GM18526 (cell line): Measurements from ENCODE around the gene IMPDH1.

Experiments
- POLR2A ChIP-seq: IDR thresholded peaks from 3 replicates; pipeline ENCODE4 v1.6.1; 2011; ENCODE audit not compliant: insufficient read length; ENCODE audit errors: extremely low read depth

Gene IMPDH1

DNA sequence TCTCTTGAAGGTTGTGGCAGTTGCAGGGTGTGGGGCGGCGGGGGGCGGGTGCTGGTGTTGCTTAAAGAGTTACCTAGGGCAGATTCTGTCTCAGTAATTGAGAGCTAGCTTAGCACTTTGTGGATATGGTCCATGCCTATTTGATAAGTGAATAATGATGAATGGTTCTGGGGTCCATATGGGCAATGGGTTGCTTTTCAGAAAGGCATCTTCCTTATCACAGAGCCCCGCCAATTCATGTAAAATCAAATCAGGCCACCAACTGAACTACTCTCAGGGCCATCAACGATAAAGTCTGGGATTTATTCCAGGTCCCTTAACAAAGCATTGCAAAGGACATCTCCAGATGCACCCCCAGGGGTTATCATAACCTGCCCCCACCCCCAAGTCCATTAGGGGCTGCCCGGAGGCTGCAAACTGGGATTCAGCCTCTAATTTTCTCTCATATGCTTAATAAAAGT is 46.5 kb downstream of the IMPDH1 start:
- no peak for TF ChIP-seq POLR2A

DNA sequence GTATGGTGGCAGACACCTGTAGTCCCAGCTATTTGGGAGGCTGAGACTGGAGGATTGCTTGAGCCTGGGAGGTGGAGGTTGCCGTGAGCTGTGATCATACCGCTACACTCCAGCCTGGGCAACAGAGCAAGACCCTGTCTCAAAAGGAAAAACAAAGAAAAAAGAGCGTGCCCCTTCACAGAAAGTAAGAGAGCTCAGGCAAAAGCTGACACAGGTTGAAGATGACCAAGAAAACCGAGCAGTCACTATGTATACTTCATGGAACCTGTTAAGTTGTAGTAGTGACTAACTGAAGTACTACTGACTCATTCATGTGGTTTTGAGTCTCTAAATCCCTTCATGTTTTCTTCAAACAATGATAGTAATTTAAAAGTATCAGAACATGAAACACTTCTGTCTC is 47.1 kb downstream of the IMPDH1 start:
- no peak for TF ChIP-seq POLR2A

DNA sequence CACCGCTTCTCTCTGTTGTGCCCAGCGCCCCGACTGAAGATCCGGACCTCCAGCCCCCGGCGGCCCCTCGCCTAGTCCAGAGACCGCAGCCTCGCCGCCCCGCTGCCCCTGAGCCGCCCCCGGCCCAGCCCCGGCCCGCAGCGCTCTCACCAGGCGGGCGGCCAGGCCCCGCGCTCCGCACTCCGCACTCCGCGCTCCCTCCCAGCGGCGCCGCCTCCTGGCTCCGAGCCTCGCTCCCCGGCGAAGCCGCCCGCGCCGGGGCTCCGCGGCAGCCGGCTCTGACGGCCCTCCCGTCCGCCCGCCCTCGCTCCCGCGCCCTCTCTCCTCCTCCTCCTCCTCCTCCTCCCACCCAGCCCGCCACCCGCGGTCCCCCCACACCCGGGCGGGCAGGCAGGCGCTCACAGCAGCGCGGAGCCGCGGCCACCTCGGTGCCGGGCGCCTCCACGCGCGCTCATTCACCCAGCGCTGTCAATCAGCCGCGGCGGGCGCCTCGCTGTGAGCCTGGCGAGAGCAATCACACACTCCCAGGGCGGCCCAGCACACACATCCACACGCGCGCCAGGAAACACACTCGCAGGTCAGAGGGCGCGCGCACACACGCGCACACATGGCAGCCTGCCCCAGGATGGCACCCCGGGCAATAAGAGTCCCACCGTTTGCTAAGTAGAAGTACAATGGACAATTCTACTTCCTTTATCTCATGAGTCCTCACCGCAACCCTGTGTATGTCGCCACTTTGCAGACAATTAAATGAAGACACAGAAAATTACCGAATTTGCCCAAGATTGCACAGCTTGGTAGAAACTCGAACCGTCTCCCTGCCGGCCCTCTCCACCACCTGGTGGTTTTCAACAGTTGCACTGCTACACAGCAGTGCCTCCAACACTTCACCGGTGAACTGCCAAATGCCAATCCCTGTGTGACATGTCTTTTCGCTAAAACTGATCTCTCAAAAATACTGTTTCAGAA is 48.1 kb downstream of the IMPDH1 start, which contains the start of gene PRRT4:
Gene PRRT4 (minus strand): TSS at position 280 of the 969 bp plus-strand sequence.
- no peak for TF ChIP-seq POLR2A

DNA sequence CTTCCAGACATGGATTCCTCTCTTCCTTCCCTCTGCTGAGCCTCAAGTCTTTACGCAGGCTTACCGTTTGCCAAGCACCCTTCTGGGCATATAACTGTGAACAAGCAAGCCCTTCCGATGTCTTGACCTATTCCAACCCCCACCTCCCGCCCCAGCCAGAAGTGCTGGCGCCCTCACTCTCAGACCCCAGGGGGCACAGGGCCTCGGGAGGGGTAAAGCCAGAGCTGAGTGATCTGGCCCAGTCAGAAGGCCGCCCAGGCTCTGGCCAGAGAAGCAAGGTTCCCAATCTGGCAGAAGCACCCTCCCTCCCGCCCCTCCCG is 49.5 kb downstream of the IMPDH1 start:
- TF ChIP-seq POLR2A = no peak

DNA sequence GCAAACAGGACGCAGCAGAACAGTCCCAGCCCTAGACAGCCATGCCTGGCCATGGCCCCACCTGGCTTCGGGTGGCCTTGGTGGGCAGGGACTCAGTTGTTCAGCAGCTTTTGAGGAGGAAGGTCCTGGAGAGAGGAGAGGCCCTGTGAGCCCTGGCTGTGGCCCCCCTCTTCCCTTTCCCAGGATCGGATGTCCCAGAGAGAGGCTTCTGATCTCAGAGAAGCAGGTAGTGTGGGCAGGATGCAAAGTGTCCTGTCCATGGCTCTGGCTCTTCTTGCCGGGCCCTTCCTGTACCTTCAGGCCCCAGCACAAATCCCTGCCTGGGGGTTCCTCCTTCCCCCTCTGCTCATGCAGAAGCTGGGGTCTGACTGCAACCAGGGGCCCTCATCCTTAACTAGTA is 49.8 kb downstream of the IMPDH1 start:
- TF ChIP-seq POLR2A = no peak

DNA sequence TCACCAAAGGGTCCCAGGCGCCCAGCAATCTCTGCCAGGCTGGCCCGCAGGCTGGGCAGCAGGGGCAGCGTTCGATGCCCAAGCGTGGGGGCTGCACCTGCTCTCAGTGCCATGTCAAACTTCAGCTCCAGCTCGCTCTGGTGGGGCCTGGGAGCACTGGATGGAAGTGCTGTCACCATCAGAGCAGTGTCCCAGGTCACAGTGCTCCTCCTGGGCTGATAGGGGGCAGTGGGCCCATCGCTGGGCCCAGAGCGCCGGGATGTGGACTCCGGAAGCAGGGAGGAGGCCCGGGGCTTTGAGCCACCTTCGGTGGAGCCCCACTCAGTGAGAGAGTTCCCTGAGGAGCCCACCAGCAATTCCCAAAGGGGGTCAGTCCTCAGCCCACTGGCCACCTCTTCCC is 50.4 kb downstream of the IMPDH1 start:
- TF ChIP-seq POLR2A = no peak

DNA sequence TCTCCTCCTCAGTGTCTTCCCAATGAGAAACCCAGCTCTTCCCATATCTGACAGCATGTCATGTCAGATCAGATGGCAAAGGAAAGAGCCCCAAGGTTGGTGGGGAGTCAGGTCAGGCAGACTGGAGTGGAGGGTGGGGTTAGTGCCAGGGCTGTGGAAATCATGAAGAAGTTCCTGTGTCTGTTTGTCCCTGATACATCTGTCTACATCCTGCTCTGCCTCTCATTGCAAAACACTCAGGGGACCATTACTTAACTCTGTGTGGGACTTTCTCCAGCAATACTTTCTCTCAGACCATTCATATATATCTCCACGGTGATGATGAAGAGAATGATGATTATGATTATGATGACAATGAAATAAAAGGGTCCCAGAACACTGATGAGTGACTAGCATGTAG is 51.5 kb downstream of the IMPDH1 start:
- no peak for TF ChIP-seq POLR2A

DNA sequence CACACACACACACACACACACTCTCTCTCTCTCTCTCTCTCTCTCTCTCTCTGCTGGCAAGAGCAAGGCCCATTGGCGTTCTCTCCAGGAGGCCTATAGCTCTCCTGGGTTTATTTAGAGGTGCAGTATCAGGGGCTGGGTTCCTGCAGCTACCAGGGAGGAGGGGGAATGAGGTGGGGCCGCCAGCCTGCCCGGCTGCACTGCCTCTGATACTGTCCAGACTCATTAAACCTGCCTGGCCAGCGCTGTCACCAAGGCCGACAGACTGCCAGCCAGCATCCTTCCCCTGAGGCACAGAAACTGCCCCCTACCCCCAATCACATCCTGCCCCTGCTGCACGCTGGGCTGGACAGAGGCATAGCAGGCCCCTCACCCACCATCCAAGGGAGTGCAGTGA is 52.6 kb downstream of the IMPDH1 start:
- TF ChIP-seq POLR2A = no peak

DNA sequence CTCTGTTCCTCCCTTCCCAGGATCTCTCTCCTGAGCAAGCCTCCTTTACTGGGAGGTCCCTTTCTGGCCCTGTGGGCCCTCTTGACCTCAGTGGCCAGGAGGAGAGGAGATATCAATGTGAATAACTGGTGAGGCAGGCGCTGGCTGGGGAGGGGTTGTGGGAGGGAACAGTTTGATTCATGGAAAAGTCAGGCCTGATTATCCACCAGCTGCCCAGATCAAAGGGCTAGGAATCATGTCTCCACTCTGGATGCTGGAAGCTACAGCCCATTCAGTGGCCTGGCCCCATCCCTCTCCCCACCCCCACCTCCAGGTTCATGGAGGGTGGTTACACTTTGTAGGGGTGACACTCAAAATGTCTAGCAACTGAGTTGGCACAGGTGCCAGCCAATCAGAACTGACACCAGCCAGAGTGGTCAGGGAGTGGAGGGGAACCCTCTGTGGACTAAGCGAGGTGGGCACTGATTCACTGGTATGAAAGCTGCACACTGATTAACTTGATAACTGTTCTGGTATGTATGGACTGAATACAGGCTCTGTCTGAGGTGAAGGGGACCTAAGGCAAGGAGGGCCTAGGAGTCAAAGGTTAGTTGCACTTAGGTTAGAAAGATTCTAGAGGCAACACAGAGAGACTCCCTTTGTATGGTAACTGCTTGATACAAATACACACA is 53.1 kb downstream of the IMPDH1 start:
- TF ChIP-seq POLR2A = no peak

DNA sequence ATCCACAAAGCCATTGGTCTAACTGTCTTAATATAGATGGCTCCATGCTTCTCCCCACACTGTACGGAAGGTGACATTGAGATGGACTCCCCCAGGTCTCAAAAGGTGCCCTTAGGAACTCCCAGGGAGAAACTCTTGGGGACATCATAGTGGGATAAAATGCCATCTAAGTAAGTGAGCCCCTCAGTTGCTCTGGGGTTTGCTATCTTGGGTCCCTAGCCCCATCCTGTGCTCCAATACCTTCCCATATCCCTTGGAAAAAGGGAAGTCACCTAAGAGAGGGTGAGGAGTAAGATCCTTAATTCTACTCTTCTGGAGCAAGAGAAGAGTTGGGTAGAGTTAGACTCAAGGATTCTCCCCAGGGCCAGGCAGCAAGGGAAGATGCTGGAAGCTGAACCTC is 56.2 kb downstream of the IMPDH1 start:
- TF ChIP-seq POLR2A = no peak

DNA sequence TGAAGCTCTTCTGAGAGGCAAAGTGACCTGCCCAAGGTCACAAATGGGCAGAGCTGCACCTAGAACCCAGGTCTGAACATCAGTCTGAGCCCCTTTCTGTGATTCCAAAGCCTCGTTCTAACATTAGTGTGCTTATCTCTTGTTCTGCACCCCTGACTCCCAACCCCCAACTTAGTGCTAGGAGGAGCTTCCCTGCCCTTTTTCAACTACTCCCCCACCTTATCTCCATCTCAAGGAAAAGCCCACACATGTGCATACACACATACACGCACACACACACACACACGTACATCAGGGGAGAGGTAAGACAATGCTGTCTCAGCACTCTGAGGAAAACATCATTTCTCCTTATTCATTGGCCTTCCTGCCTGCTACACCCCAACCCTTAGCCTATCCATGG is 56.6 kb downstream of the IMPDH1 start:
- TF ChIP-seq POLR2A = no peak

DNA sequence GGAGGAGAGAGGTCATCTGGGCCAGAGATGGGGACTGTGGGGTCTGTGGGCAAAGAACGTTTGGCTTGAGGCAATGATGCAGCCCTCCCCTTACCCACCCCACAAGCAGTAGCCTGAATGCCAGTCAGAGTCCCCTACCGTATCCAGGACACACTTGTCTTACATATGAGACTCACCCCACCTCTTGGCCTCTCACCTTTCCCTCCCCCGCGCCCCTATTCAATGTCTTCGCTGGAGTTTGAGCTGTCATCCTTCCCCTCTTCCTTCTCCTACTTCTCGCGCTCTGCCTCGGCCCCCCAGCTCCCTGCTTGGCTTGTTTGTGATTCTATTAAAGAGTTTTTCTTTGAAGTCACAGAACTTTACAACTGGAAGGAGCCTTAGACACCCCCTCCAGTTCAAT is 57.1 kb downstream of the IMPDH1 start:
- TF ChIP-seq POLR2A = no peak

DNA sequence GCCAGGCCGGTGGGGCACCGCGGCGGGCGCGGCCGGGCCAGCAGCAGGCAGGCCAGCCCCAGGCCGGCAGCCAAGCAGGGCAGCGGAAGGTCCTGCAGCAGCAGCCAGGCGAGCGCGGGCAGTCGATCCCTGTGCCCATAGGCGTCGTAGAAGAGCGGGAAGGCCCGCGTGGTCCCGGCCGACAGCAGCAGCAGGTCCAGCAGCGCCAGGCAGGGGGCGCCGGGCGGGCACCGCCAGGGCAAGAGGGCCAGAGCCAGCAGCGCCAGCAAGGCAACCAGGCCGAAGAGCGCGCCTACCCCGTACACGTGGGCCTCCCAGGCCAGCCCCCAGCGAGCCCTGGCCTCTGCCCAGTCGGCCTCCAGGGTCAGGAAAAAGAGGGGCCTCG is 57.6 kb downstream of the IMPDH1 start:
- TF ChIP-seq POLR2A = no peak

DNA sequence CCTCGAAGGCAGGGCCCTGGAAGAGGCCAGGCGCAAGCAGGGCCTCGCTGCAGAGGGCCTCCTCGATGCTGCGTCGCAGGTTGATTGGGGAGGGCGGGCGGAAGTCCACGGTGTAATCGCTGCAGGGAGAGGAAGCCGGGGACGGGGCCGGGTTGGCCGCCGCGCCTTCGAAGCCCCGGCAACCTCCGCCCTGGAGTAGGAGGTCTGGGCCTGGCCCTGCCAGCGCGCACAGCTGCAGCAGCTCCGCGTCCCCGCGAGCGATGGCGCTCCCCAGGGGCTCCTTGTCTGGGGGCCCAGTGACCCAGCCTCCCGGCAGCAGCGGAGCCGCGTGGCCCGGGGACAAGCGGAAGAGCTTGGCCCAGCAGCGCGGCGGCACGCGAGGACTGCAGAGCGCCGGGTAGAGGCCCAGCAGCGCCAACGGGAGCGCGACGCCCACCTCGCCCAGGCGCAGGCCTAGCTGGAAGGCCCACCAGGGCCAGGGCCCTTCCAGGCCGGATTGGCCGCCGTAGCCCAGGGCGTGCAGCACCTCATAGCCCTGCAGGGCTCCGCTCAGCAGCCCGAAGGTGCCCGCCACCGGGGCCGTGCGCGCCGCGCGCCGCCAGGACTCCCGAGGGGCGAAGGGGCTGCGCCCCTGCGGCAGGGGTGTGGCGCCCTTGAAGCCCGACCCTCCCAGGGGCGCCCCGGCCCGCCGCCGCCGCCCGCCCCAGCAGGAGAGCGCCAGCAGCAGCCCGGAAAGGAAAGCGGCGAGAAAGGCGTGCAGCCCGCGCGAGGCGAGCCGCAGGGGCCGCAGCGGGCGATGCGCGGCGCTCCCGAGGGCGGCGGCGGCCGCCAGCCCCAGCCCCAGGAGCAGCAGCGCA is 58.3 kb downstream of the IMPDH1 start:
- TF ChIP-seq POLR2A = no peak

DNA sequence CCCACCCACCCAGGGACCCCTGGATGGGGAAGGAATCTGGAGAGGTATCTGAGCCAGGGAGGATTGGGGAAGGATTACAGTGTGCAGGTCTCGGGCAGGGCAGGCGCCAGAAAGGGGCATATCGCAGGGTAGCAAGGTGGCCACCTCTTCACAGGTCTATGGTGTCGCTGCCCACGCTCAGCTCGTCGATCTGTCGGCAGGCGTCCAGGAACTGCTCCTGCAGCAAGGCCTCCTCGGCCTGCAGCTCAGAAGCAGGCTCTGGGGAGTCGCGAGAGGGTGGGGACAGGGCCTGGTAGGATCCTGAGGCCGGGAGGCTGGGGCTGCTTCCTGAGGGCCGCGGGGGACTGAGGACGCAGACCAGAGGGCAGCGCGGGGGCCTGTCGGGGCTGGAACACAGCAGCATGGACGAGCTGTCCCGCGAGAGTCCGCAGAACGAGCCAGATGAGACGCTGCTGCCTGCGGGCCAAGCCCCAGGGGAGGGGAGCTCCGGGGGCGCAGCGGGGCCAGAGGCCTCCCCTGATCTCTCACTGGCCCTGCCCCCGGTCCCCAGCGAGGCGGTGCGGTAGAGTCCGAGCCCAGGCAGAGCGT is 59.0 kb downstream of the IMPDH1 start:
- TF ChIP-seq POLR2A = no peak
